ENCODE measurements around the gene TSPAN6. TPM values are rescaled to one million over a fixed set of nuclear protein-coding genes. Genes with fewer than 3 reads are reported as not detected.

The TSPAN6 gene
- total and polyA plus RNA-seq, 4 donors = 42.6 to 97.6 (median 54.6) TPM

DNA sequence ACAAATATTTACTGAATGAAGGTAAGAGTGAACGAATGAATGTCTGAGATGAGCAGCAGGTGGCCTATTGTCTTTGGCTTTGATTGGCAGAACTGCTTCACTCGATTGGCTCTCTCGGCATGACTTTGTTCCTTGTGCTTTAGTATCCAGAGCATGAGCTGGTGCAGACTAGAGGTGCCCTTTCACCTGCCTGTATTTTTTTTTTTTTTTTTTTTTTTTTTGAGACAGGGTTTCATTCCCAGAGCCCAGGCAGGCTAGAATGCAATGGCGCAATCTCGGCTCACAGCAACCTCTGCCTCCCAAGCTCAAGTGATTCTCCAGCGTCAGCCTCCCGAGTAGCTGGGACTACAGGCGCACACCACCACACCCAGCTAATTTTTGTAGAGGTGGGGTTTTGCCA is 46.3 kb upstream of the TSPAN6 start (continued):
- TF ChIP-seq ATF3 (IDR thresholded peaks at IDR 0.05) (no peak), HNF4A (conservative IDR thresholded peaks at IDR 0.05) (peak in 1 of 2 donors; percentile 7), YY1 (IDR thresholded peaks at IDR 0.05) (no peak), EGR1 (IDR thresholded peaks at IDR 0.05; ENCODE audit: low read depth in 2 of 2) (no peak), NR2F2 (IDR thresholded peaks at IDR 0.05) (no peak), RXRA (IDR thresholded peaks at IDR 0.05) (peak in 1 of 2 donors; percentile 5)

GRCh38 chrX:100681599-100681998 is 45.0 kb upstream of the TSPAN6 start:
- Histone ChIP-seq H3K27ac (ENCODE audit: low read depth in 1 of 2, low read length in 2 of 2) (no peak overlapping the region), H3K4me3 (ENCODE audit: low read depth in 1 of 3, low read length in 3 of 3) (no peak overlapping the region), H3K9ac (ENCODE audit: low read depth in 1 of 2, low read length in 2 of 2) (no peak overlapping the region), H3K9me3 (ENCODE audit: control insufficient read depth in 4 of 4, low read length in 3 of 4) (no peaks in the 10 kb centered on the region), H3K4me1 (ENCODE audit: control insufficient read depth in 4 of 4, insufficient read depth in 4 of 4, low read length in 3 of 4) (no peaks in the 10 kb centered on the region), H3K27me3 (ENCODE audit: control insufficient read depth in 4 of 4, insufficient read depth in 4 of 4, low read length in 3 of 4) (no peaks in the 10 kb centered on the region), H3K36me3 (ENCODE audit: control insufficient read depth in 4 of 4, insufficient read depth in 3 of 4, low read depth in 1 of 4, low read length in 3 of 4) (peaks cover 0 to 4% (median 1%) of the 10 kb centered on the region in 4 donors)
- 95% methylated on average over 3 of the region's 3 CpGs for WGBS
- TF ChIP-seq JUND (IDR thresholded peaks at IDR 0.05) (no peak), FOXA2 (IDR thresholded peaks at IDR 0.05) (no peak), RAD21 (IDR thresholded peaks at IDR 0.05) (no peak), YY1 (IDR thresholded peaks at IDR 0.05) (no peak), SP1 (IDR thresholded peaks at IDR 0.05) (no peak), ATF3 (IDR thresholded peaks at IDR 0.05) (no peak), HNF4G (IDR thresholded peaks at IDR 0.05) (no peak), GABPA (IDR thresholded peaks at IDR 0.05 in 1 of 2, conservative IDR thresholded peaks at IDR 0.05 in 1 of 2) (no peak), HNF4A (conservative IDR thresholded peaks at IDR 0.05) (no peak), NR2F2 (IDR thresholded peaks at IDR 0.05) (no peak), TAF1 (conservative IDR thresholded peaks at IDR 0.05) (no peak)
- DNase-seq (ENCODE audit: low spot score) = no peak

DNA sequence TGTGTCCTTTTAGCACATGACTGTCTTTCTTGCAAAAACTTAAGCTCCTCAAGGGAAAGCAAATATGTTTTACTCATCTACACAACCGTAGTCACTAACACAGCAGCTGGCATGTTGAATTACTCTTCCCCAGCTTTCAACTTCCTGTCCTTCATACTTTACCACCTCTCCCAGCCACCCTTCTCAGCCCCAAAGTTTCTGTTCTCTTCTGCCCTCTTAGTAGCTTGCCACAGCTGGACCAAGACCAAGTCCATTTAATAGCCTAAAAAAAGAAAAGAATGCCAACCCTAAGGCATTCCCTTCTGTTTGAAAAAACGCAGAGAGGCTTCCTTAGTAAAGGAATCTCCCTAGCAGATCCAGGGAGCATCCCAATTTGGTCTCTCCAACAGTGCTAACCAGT is 44.1 kb upstream of the TSPAN6 start:
- Histone ChIP-seq H3K9ac (ENCODE audit: low read depth in 1 of 2, low read length in 2 of 2) (no peak overlapping the region), H3K36me3 (ENCODE audit: control insufficient read depth in 4 of 4, insufficient read depth in 3 of 4, low read depth in 1 of 4, low read length in 3 of 4) (peaks cover 0 to 3% (median 2%) of the 10 kb centered on the region in 4 donors), H3K9me3 (ENCODE audit: control insufficient read depth in 4 of 4, low read length in 3 of 4) (no peaks in the 10 kb centered on the region), H3K27me3 (ENCODE audit: control insufficient read depth in 4 of 4, insufficient read depth in 4 of 4, low read length in 3 of 4) (no peaks in the 10 kb centered on the region), H3K4me1 (ENCODE audit: control insufficient read depth in 4 of 4, insufficient read depth in 4 of 4, low read length in 3 of 4) (no peaks in the 10 kb centered on the region), H3K4me3 (ENCODE audit: low read depth in 1 of 3, low read length in 3 of 3) (no peak overlapping the region), H3K27ac (ENCODE audit: low read depth in 1 of 2, low read length in 2 of 2) (no peak overlapping the region)
- 79% methylated on average over 2 of the region's 2 CpGs for WGBS
- no peak for DNase-seq (ENCODE audit: low spot score)
- no peak for TF ChIP-seq FOXA1 (IDR thresholded peaks at IDR 0.05)
- TF ChIP-seq ZBTB33 (IDR thresholded peaks at IDR 0.05) = no peak
- TF ChIP-seq FOXA2 (IDR thresholded peaks at IDR 0.05) = no peak
- no peak for TF ChIP-seq RAD21 (IDR thresholded peaks at IDR 0.05)
- TF ChIP-seq, protein P1, sequence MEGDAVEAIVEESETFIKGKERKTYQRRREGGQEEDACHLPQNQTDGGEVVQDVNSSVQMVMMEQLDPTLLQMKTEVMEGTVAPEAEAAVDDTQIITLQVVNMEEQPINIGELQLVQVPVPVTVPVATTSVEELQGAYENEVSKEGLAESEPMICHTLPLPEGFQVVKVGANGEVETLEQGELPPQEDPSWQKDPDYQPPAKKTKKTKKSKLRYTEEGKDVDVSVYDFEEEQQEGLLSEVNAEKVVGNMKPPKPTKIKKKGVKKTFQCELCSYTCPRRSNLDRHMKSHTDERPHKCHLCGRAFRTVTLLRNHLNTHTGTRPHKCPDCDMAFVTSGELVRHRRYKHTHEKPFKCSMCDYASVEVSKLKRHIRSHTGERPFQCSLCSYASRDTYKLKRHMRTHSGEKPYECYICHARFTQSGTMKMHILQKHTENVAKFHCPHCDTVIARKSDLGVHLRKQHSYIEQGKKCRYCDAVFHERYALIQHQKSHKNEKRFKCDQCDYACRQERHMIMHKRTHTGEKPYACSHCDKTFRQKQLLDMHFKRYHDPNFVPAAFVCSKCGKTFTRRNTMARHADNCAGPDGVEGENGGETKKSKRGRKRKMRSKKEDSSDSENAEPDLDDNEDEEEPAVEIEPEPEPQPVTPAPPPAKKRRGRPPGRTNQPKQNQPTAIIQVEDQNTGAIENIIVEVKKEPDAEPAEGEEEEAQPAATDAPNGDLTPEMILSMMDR (IDR thresholded peaks at IDR 0.05; ENCODE audit: low read depth, low read length, missing input control) = no peak
- TF ChIP-seq EGR1 (IDR thresholded peaks at IDR 0.05; ENCODE audit: low read depth in 2 of 2) = no peak
- TF ChIP-seq ATF3 (IDR thresholded peaks at IDR 0.05) = no peak
- TF ChIP-seq TAF1 (conservative IDR thresholded peaks at IDR 0.05) = no peak
- TF ChIP-seq HNF4G (IDR thresholded peaks at IDR 0.05) = no peak
- no peak for TF ChIP-seq REST (IDR thresholded peaks at IDR 0.05)
- no peak for TF ChIP-seq RXRA (IDR thresholded peaks at IDR 0.05)
- no peak for TF ChIP-seq SP1 (IDR thresholded peaks at IDR 0.05)
- TF ChIP-seq NR2F2 (IDR thresholded peaks at IDR 0.05) = no peak
- TF ChIP-seq YY1 (IDR thresholded peaks at IDR 0.05) = no peak
- TF ChIP-seq JUND (IDR thresholded peaks at IDR 0.05) = no peak

Data from liver (tissue), 9 donors.